ACHN (cell line): ENCODE results near the gene ADGRL2.
"Not testable (repeated sequence)": the region's sequence is repeated elsewhere in the genome, so short reads cannot be mapped to it uniquely, and the experiment has no call there.

Source experiments
- DNase-seq: peaks from one replicate; pipeline ENCODE4 v3.0.0-alpha.2; 2015
- in situ Hi-C: cut with HindIII; loops from 2 replicates; pipeline ENCODE4 v1.10.0; 2017; ENCODE audit warnings: low sequenced_read_pairs, low pct_ligation_motif_present, low pct_unique_long_range_greater_than_20kb

The ADGRL2 gene

GRCh38 chr1:81836007-81836626, 35.4 kb downstream of the ADGRL2 start:
- peak; percentile 35 for DNase-seq
- in situ Hi-C loops, result no loop called here

GRCh38 chr1:81838600-81839218, 38.0 kb downstream of the ADGRL2 start:
- in situ Hi-C loops, result no loop called here
- no peak for DNase-seq

- no peak for DNase-seq
- in situ Hi-C loops, result no loop called here
These were observed 40.1 kb downstream of the ADGRL2 start for GRCh38 chr1:81840805-81841204.

DNA sequence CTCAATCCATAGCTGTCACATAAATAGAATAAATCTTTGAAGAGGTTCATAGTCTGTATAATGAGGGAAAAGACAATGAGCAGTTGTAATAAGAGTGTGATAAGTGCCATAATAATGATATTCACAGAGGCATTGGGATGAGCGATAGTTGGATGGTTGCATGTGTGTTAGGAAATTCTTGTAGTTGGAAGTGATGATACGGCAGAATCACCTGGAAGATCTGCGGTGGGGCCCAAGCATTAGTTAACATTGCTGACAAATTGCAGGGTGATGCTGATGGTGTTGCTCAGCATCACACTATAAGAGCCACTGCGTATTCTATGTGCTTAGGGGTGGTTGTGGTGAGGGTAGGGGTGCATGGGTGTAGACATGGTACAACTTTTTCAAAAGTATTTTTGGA, 41.1 kb downstream of the ADGRL2 start:
- in situ Hi-C loops, result no loop called here
- no peak for DNase-seq

DNA sequence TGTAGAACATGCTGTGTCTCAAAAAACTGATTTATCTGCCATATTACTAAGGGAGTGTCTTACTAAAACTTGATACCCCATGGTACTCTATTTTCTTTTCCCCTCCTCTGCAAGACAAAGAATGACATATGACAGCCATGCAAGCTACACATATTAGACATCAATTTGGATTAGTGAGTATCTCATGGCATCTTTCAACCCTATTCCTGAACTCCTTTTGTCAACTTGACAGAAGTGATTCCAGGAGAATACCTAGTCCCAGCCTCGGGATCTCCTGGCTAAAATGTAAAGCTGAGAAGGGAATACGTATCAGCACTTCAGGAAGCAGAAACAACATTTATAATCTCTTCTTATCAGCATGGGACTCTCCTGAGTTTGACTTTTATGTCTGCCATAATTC, 43.7 kb downstream of the ADGRL2 start:
- DNase-seq, result no peak
- in situ Hi-C loops, result no loop called here

GRCh38 chr1:81846630-81847029, 45.9 kb downstream of the ADGRL2 start:
- no peak for DNase-seq
- in situ Hi-C loops, result no loop called here

- in situ Hi-C loops, result no loop called here
- no peak for DNase-seq
These were observed 46.3 kb downstream of the ADGRL2 start for GRCh38 chr1:81847063-81847462.

DNA sequence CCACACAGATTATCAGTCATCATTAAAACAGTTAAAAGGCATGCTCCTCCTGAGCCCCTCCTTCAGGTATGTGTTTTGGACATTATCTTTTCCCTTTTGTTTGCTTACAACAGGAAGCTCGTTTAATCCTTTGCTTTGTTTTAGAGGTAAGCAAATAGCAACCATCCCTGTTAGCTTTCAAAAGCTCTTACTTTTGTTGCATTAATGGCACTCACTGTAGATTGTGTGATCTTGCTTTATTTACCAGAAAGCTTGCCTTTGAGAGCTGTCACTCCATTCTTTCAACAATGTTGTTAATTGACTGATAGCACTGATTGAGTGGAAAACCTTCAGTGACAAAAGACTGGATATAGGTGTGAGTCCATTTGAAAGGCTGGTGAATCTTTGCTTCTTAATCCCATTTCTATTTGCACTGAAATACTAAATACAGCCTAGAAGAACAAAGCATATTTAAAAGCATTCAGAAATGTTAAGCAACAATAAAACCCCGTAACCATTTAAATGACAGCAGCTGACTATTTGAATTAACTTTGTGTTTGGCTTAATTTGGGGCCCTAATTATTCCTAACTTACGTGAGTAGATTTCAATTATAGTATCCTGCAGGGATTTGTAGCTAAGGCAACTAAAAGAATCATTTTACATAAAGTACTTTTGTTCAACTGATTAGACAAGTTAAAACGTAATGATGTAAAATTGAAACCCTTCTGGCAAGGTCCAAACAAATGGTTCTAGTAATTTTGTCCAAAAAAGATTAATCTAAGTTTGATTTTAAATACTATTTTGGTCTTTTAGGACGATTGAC, 48.3 kb downstream of the ADGRL2 start:
- in situ Hi-C loops, result no loop called here
- DNase-seq, result no peak

DNA sequence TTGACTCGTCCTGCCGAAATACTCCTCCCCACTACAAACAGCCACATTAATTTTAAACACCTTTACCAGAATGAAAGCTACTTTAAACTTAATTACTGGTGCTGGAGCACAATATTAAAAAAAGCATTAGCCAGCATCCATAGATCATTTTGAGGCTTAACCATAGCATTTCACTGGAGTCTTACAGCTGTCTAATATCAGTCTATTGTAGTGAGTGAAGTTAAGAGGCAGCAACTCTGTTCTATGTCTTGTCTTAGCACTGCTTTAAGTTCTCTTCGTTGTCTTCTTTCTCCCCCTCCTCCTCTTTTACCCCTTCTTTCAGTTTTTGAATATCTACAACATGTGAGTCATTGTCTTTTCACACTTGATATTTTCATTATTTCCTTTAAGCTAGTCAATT, 49.3 kb downstream of the ADGRL2 start:
- DNase-seq, result no peak

GRCh38 chr1:81850495-81850894, 49.8 kb downstream of the ADGRL2 start:
- in situ Hi-C loops, result no loop called here
- DNase-seq, result no peak

More for the DNA sequence above, 49.3 kb downstream of the ADGRL2 start:
- in situ Hi-C loops, result no loop called here

DNA sequence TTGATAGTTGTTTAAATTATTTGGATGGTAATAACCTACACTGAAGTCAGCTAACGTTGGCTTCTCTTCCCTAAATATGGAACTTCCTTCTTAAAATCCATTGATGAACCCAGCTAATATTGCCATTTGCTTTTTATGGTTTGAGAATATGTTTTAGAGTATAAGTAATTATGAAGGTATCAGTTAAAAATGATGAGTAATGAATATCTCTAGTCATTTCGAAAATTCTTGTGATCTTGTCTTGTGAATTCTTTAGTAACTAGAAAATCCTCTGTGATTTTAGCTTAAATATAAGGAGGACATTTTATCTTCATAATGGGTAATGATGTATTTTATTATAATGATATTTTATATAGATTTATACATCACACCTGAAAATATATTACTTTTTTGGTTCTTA, 50.5 kb downstream of the ADGRL2 start:
- no peak for DNase-seq
- in situ Hi-C loops, result no loop called here

- DNase-seq, result no peak
- in situ Hi-C loops, result no loop called here
These were observed 52.2 kb downstream of the ADGRL2 start for GRCh38 chr1:81852961-81853360.

GRCh38 chr1:81867235-81867634, 66.5 kb downstream of the ADGRL2 start:
- in situ Hi-C loops, result no loop called here
- DNase-seq, result no peak

DNA sequence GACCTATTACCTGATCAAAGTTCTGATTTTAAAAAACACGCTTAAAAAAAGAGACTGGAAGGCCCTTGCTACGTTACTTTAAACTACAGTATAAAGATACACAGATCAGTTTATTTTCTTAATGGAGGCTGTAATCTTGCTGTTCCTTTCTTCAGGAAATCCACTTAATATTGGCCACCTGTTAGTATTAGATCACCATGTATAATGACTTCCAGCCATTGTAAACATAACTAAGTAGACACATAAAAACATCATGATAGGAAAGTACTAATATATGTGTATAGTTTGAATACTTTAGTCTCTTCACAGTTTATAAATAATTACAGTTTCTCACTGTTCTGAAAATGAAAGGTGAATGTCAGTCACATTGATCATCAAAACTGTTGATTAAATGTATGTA, 68.6 kb downstream of the ADGRL2 start:
- no peak for DNase-seq
- in situ Hi-C loops, result no loop called here

DNA sequence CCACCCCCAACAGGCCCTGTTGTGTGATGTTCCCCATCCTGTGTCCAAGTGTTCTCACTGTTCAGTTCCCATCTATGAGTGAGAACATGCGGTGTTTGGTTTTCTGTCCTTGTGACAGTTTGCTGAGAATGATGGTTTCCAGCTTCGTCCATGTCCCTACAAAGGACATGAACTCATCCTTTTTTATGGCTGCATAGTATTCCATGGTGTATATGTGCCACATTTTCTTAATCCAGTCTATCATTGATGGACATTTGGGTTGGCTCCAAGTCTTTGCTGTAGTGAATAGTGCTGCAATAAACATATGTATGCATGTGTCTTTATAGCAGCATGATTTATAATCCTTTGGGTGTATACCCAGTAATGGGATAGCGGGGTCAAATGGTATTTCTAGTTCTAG, 70.4 kb downstream of the ADGRL2 start:
- in situ Hi-C loops, DNase-seq: not testable (repeated sequence)

GRCh38 chr1:81873946-81874345, 73.2 kb downstream of the ADGRL2 start:
- DNase-seq, result no peak
- in situ Hi-C loops, result no loop called here

DNA sequence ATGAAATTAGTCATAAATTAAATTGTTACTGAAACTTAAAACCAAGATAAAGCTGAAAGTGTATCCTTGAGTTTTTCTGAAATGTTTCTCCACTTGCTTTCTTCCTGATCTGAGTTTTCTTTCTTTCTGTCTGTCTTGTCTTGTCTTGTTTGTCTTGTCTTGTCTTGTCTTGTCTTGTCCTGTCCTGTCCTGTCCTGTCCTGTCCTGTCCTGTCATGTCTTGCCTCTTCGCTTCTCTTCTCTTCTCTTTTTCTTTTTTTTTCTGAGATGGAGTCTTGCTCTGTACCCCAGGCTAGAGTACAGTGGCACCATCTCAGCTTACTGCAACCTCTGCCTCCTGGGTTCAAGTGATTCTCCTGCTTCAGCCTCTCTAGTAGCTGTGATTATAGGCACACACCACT, 73.7 kb downstream of the ADGRL2 start:
- in situ Hi-C loops, result no loop called here
- no peak for DNase-seq

GRCh38 chr1:81874940-81875339, 74.2 kb downstream of the ADGRL2 start:
- no peak for DNase-seq
- in situ Hi-C loops, result no loop called here

DNA sequence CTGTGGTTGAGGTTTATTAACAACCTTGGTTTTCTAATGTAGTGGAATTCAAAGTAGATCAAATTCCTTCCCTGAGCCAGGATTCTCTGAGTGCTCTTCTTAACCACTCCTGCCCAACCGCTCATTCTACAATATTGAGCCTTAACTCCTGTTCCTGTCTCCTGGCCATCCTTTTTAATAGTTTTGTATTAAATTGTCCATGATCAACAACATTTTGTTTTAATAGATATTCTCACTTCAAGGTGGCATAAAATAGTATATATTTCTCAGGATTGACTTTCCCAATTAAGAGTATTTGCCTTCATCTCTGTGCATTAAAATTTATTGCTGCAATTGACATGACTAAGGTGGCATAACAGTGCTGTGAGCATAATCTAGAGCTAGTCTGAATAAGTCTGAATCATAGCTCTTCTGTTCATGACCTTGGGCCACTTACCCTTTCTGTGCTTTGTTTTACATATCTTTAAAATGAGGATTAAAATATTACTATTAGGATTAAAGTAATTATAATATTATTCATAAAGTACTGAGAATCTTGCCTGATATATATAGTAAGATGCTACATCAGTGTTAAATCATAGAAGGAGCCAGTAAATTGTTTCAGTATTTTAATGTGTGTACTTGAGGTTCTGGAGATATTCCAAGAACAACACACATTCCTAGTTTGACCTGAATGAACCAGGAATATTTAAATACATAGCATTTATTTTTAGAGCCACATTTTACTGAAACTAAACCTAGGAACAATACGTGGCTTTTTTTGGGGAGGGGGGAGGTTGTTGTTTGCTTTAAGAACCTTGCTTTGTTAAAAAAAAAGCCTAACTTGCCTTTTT, 76.4 kb downstream of the ADGRL2 start:
- in situ Hi-C loops, result no loop called here
- peak; percentile 69 for DNase-seq
